Suprapubic skin (tissue), 4 donors: Measurements from ENCODE around the gene SETD7. TPM values are rescaled to one million over a fixed set of nuclear protein-coding genes. Genes with fewer than 3 reads are reported as not detected.
A peak's percentile ranks its signal among the peaks of the same experiment; 100 is the strongest.

Source experiments
- DNase-seq, 2 donors: peaks; one replicate each; pipeline ENCODE4 v3.0.0-alpha.2; 2019; ENCODE audit warnings: low spot score in 2 of 2
- H3K27ac ChIP-seq: fragments of 200-600 bp; sonication (generic); one replicate; pipeline ENCODE4 v1.5.1; 2019
- H3K27me3 ChIP-seq: fragments of 200-600 bp; sonication (generic); one replicate; pipeline ENCODE4 v1.5.1; 2019
- H3K36me3 ChIP-seq: fragments of 200-600 bp; sonication (generic); one replicate; pipeline ENCODE4 v1.5.1; 2019
- H3K4me1 ChIP-seq: fragments of 200-600 bp; sonication (generic); one replicate; pipeline ENCODE4 v1.5.1; 2019
- H3K4me3 ChIP-seq: fragments of 200-600 bp; sonication (generic); one replicate; pipeline ENCODE4 v1.5.1; 2019; ENCODE audit warnings: mild to moderate bottlenecking
- H3K9me3 ChIP-seq: fragments of 200-600 bp; sonication (generic); one replicate; pipeline ENCODE4 v1.5.1; 2019
- CTCF ChIP-seq, 2 donors: fragments of 200-600 bp in 1 of 2; fragments of 450-650 bp in 1 of 2; sonication (generic) in 1 of 2; IDR thresholded peaks; one replicate each; pipeline ENCODE4 v1.5.1; 2016 to 2019; ENCODE audit warnings: antibody characterized with exemption in 2 of 2, mild to moderate bottlenecking in 1 of 2, moderate library complexity in 1 of 2
- EP300 ChIP-seq: sonication (generic); formaldehyde crosslinking; IDR thresholded peaks from one replicate; pipeline ENCODE4 v1.6.1; 2017; ENCODE audit warnings: antibody characterized with exemption
- POLR2A ChIP-seq, 2 donors: fragments of 450-650 bp; IDR thresholded peaks; one replicate each; pipeline ENCODE4 v1.6.1; 2017; ENCODE audit warnings: antibody characterized with exemption in 2 of 2, mild to moderate bottlenecking in 2 of 2, moderate library complexity in 2 of 2
- POLR2AphosphoS5 ChIP-seq, 3 donors: sonication (generic); formaldehyde crosslinking; IDR thresholded peaks; one replicate each; pipeline ENCODE4 v1.6.1; 2017; ENCODE audit warnings: antibody characterized with exemption in 3 of 3
- WGBS: methylation state at CpG from one replicate; pipeline ENCODE4 v1.1.5; 2018; 5-methylcytosine and 5-hydroxymethylcytosine counted together
- total RNA-seq, 4 donors: library from RNA; depleted of rRNA; stranded (reverse); fragments of >200 nt; gene quantifications; one replicate each; pipeline ENCODE4 v1.1.0, GENCODE V29; 2016

The SETD7 gene
- total RNA-seq: 10 to 100 TPM; 41.8 to 46.6 (median 43.9) TPM

- Histone ChIP-seq H3K27ac (peak within 1 kb of the TSS; percentile 99), H3K27me3 (no peaks in the 10 kb centered on the region), H3K36me3 (no peaks in the 10 kb centered on the region), H3K4me3 (peak within 1 kb of the TSS; percentile 91), H3K4me1 (peaks cover 62% of the 10 kb centered on the region), H3K9me3 (no peaks in the 10 kb centered on the region)
- under 1% methylated on average over 30 of the region's 61 CpGs for WGBS
- TF ChIP-seq POLR2A (IDR thresholded peaks at IDR 0.05) (peak; percentile 51 to 69), POLR2AphosphoS5 (IDR thresholded peaks at IDR 0.05) (peak; percentile 4 to 61 (median 46)), CTCF (IDR thresholded peaks at IDR 0.05) (no peak), EP300 (no peak)
- DNase-seq: peak; percentile 86 to 90
These were observed at the start of gene SETD7 for GRCh38 chr4:139556071-139556723. Gene SETD7, minus strand, starts transcription at chr4:139556219. Its CDS starts 82 bp downstream, at chr4:139556137.

- DNase-seq: no peak
- Histone ChIP-seq H3K4me3 (no peak overlapping the region), H3K27ac (no peak overlapping the region), H3K4me1 (peaks cover 8% of the 10 kb centered on the region), H3K27me3 (no peaks in the 10 kb centered on the region), H3K36me3 (no peaks in the 10 kb centered on the region), H3K9me3 (no peaks in the 10 kb centered on the region)
- TF ChIP-seq CTCF (IDR thresholded peaks at IDR 0.05) (no peak), POLR2A (IDR thresholded peaks at IDR 0.05) (no peak), EP300 (no peak), POLR2AphosphoS5 (IDR thresholded peaks at IDR 0.05) (no peak)
- WGBS: 87% methylated on average over 3 of the region's 3 CpGs
These were observed 49.5 kb upstream of the SETD7 start for GRCh38 chr4:139605516-139605915.

- 80% methylated on average over 3 of the region's 3 CpGs for WGBS
- H3K4me1 ChIP-seq: peaks cover 8% of the 10 kb centered on the region
- no peaks in the 10 kb centered on the region for H3K36me3 ChIP-seq
- H3K9me3 ChIP-seq: no peaks in the 10 kb centered on the region
- no peak for TF ChIP-seq EP300
- TF ChIP-seq CTCF (IDR thresholded peaks at IDR 0.05): peak; percentile 51 to 54
- H3K4me3 ChIP-seq: no peak overlapping the region
- H3K27me3 ChIP-seq: no peaks in the 10 kb centered on the region
- no peak overlapping the region for H3K27ac ChIP-seq
- DNase-seq: no peak
These were observed 47.8 kb upstream of the SETD7 start for GRCh38 chr4:139603576-139604410.

GRCh38 chr4:139602776-139603360, 46.8 kb upstream of the SETD7 start:
- DNase-seq: no peak
- H3K4me3 ChIP-seq: no peak overlapping the region
- peaks cover 8% of the 10 kb centered on the region for H3K4me1 ChIP-seq
- H3K27ac ChIP-seq: no peak overlapping the region
- H3K36me3 ChIP-seq: no peaks in the 10 kb centered on the region
- TF ChIP-seq POLR2AphosphoS5 (IDR thresholded peaks at IDR 0.05): no peak
- no peak for TF ChIP-seq CTCF (IDR thresholded peaks at IDR 0.05)
- TF ChIP-seq POLR2A (IDR thresholded peaks at IDR 0.05): no peak
- no peak for TF ChIP-seq EP300
- WGBS: 67% methylated on average over 6 of the region's 6 CpGs
- H3K9me3 ChIP-seq: no peaks in the 10 kb centered on the region
- H3K27me3 ChIP-seq: no peaks in the 10 kb centered on the region

GRCh38 chr4:139600662-139601061, 44.6 kb upstream of the SETD7 start:
- no peak for DNase-seq
- no peaks in the 10 kb centered on the region for H3K9me3 ChIP-seq
- no peaks in the 10 kb centered on the region for H3K36me3 ChIP-seq
- peaks cover 17% of the 10 kb centered on the region for H3K4me1 ChIP-seq
- H3K4me3 ChIP-seq: no peak overlapping the region
- TF ChIP-seq CTCF (IDR thresholded peaks at IDR 0.05) (no peak), EP300 (no peak), POLR2A (IDR thresholded peaks at IDR 0.05) (no peak), POLR2AphosphoS5 (IDR thresholded peaks at IDR 0.05) (no peak)
- 88% methylated on average over 4 of the region's 4 CpGs for WGBS
- no peak overlapping the region for H3K27ac ChIP-seq
- H3K27me3 ChIP-seq: no peaks in the 10 kb centered on the region
